ENCODE data around the gene UGT2B11.

DNA sequence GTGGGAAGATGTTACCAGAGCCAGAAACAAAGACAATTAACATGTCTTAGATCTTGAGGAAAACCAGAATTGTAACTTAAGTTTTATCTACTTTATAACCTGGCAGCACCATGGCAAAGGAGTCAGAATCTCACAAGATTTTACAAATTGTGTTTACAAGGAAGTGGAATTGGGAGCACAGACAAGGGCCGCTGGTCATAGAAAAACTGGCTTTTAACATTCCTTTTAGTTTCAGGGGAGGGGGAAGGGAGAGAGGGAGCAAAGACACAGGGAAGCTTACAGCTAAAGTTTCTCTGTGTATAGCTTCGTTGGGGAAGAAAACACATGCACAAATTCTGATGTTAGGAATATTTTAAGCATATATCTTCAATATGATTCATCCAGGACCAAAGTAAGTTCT is 10.3 kb upstream of the UGT2B11 start:
- TF ChIP-seq, protein P1, sequence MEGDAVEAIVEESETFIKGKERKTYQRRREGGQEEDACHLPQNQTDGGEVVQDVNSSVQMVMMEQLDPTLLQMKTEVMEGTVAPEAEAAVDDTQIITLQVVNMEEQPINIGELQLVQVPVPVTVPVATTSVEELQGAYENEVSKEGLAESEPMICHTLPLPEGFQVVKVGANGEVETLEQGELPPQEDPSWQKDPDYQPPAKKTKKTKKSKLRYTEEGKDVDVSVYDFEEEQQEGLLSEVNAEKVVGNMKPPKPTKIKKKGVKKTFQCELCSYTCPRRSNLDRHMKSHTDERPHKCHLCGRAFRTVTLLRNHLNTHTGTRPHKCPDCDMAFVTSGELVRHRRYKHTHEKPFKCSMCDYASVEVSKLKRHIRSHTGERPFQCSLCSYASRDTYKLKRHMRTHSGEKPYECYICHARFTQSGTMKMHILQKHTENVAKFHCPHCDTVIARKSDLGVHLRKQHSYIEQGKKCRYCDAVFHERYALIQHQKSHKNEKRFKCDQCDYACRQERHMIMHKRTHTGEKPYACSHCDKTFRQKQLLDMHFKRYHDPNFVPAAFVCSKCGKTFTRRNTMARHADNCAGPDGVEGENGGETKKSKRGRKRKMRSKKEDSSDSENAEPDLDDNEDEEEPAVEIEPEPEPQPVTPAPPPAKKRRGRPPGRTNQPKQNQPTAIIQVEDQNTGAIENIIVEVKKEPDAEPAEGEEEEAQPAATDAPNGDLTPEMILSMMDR (IDR thresholded peaks at IDR 0.05) = no peak
- TF ChIP-seq POLR2AphosphoS5 (IDR thresholded peaks at IDR 0.05) = no peak
